KMS-11 (cell line): Measurements from ENCODE around the gene THNSL1.

Experiments
- H2AFZ ChIP-seq: fragments of 200-600 bp; sonication (generic); 2 replicates; pipeline ENCODE4 v1.6.1; 2016; ENCODE audit warnings: antibody characterized with exemption, mixed run types, low read depth
- H3K27ac ChIP-seq: fragments of 200-600 bp; sonication (generic); 2 replicates; pipeline ENCODE4 v1.6.1; 2016; ENCODE audit warnings: mild to moderate bottlenecking, mixed run types
- H3K27me3 ChIP-seq: fragments of 200-600 bp; sonication (generic); 2 replicates; pipeline ENCODE4 v1.6.1; 2017; ENCODE audit warnings: mild to moderate bottlenecking, low read depth, mixed run types, moderate library complexity; ENCODE audit not compliant: insufficient read depth
- H3K36me3 ChIP-seq: fragments of 200-600 bp; sonication (generic); 2 replicates; pipeline ENCODE4 v1.6.1; 2017; ENCODE audit warnings: mild to moderate bottlenecking, mixed run types; ENCODE audit not compliant: insufficient read depth
- H3K4me1 ChIP-seq: fragments of 200-600 bp; sonication (generic); 2 replicates; pipeline ENCODE4 v1.6.1; 2016; ENCODE audit warnings: mild to moderate bottlenecking, low read depth, mixed run types; ENCODE audit not compliant: poor library complexity, severe bottlenecking
- H3K4me2 ChIP-seq: fragments of 200-600 bp; sonication (generic); 2 replicates; pipeline ENCODE4 v1.7.0; 2016; ENCODE audit warnings: mild to moderate bottlenecking, mixed run types
- H3K4me3 ChIP-seq: fragments of 200-600 bp; sonication (generic); IDR thresholded peaks from 2 replicates; pipeline ENCODE4 v1.6.1; 2017; ENCODE audit warnings: low read depth, low read length, mixed read lengths; ENCODE audit not compliant: insufficient read depth
- H3K79me2 ChIP-seq: fragments of 200-600 bp; sonication (generic); 2 replicates; pipeline ENCODE4 v1.6.1; 2016; ENCODE audit warnings: low read depth, mixed run types; ENCODE audit not compliant: insufficient read depth
- H3K9ac ChIP-seq: fragments of 200-600 bp; sonication (generic); 2 replicates; pipeline ENCODE4 v1.6.1; 2016; ENCODE audit warnings: mild to moderate bottlenecking, mixed run types
- H4K20me1 ChIP-seq: fragments of 200-600 bp; sonication (generic); 2 replicates; pipeline ENCODE4 v1.6.1; 2016; ENCODE audit warnings: mild to moderate bottlenecking, mixed run types; ENCODE audit not compliant: insufficient read depth
- CTCF ChIP-seq: fragments of 200-600 bp; sonication (generic); conservative IDR thresholded peaks from 2 replicates; pipeline ENCODE4 v1.6.1; 2017; ENCODE audit warnings: low read depth, mild to moderate bottlenecking, antibody characterized with exemption, low read length, moderate library complexity, mixed read lengths

The THNSL1 gene

GRCh38 chr10:25063157-25063556 is 46.7 kb downstream of the THNSL1 start:
- H3K4me1 ChIP-seq: no peaks in the 10 kb centered on the region
- H3K36me3 ChIP-seq: no peaks in the 10 kb centered on the region
- no peak overlapping the region for H3K27ac ChIP-seq
- no peak overlapping the region for H3K4me2 ChIP-seq
- H3K4me3 ChIP-seq: no peak overlapping the region
- no peak overlapping the region for H2AFZ ChIP-seq
- H3K27me3 ChIP-seq: no peaks in the 10 kb centered on the region
- H3K79me2 ChIP-seq: no peaks in the 10 kb centered on the region
- TF ChIP-seq CTCF: no peak
- no peaks in the 10 kb centered on the region for H4K20me1 ChIP-seq
- H3K9ac ChIP-seq: no peak overlapping the region

GRCh38 chr10:25063644-25064043 is 47.2 kb downstream of the THNSL1 start:
- H2AFZ ChIP-seq: no peak overlapping the region

GRCh38 chr10:25064401-25064800 is 48.0 kb downstream of the THNSL1 start:
- no peak overlapping the region for H3K4me3 ChIP-seq
- H2AFZ ChIP-seq: no peak overlapping the region

More at GRCh38 chr10:25063644-25064043, 47.2 kb downstream of the THNSL1 start:
- Histone ChIP-seq H3K27ac (no peak overlapping the region), H3K4me2 (no peak overlapping the region), H4K20me1 (no peaks in the 10 kb centered on the region), H3K79me2 (no peaks in the 10 kb centered on the region), H3K27me3 (no peaks in the 10 kb centered on the region), H3K4me1 (no peaks in the 10 kb centered on the region), H3K4me3 (no peak overlapping the region), H3K9ac (no peak overlapping the region), H3K36me3 (no peaks in the 10 kb centered on the region)
- TF ChIP-seq CTCF: no peak

GRCh38 chr10:25065761-25066476 is 49.5 kb downstream of the THNSL1 start:
- Histone ChIP-seq H3K36me3 (no peaks in the 10 kb centered on the region), H3K9ac (no peak overlapping the region), H3K4me2 (no peak overlapping the region), H2AFZ (no peak overlapping the region), H3K4me1 (no peaks in the 10 kb centered on the region), H3K27me3 (no peaks in the 10 kb centered on the region), H3K79me2 (no peaks in the 10 kb centered on the region), H4K20me1 (no peaks in the 10 kb centered on the region), H3K4me3 (no peak overlapping the region), H3K27ac (no peak overlapping the region)
- TF ChIP-seq CTCF: no peak

More at GRCh38 chr10:25064401-25064800, 48.0 kb downstream of the THNSL1 start:
- no peak overlapping the region for H3K4me2 ChIP-seq
- H3K9ac ChIP-seq: no peak overlapping the region
- TF ChIP-seq CTCF: no peak
- H3K27me3 ChIP-seq: no peaks in the 10 kb centered on the region
- no peak overlapping the region for H3K27ac ChIP-seq
- no peaks in the 10 kb centered on the region for H3K79me2 ChIP-seq
- H4K20me1 ChIP-seq: no peaks in the 10 kb centered on the region
- H3K4me1 ChIP-seq: no peaks in the 10 kb centered on the region
- H3K36me3 ChIP-seq: no peaks in the 10 kb centered on the region
